COLO829 (cell line): ENCODE results near the gene SLC15A2.
"Not testable (repeated sequence)": the region's sequence is repeated elsewhere in the genome, so short reads cannot be mapped to it uniquely, and the experiment has no call there.

Source experiments
- DNase-seq: peaks from one replicate; pipeline ENCODE4 v3.0.0; 2012; ENCODE audit warnings: low spot score

SLC15A2 gene

GRCh38 chr3:121894301-121894990 lies at the start of gene SLC15A2:
TSS of gene SLC15A2 (plus strand) at chr3:121894401. CDS start at chr3:121894477, 76 bp downstream.
- peak; percentile 37 for DNase-seq

- DNase-seq, result no peak
Observed at GRCh38 chr3:121844892-121845291, 49.3 kb upstream of the SLC15A2 start.

GRCh38 chr3:121852256-121852655 lies 41.9 kb upstream of the SLC15A2 start:
- DNase-seq, result no peak

GRCh38 chr3:121855555-121855954 lies 38.6 kb upstream of the SLC15A2 start:
- DNase-seq, result no peak

- not testable (repeated sequence) for DNase-seq
Observed at GRCh38 chr3:121857778-121858177, 36.4 kb upstream of the SLC15A2 start.

GRCh38 chr3:121863247-121863646 lies 31.0 kb upstream of the SLC15A2 start:
- not testable (repeated sequence) for DNase-seq

- DNase-seq, result no peak
Observed at GRCh38 chr3:121863801-121864200, 30.4 kb upstream of the SLC15A2 start.

- DNase-seq, result no peak
Observed at GRCh38 chr3:121869736-121870135, 24.5 kb upstream of the SLC15A2 start.

- no peak for DNase-seq
Observed at GRCh38 chr3:121870717-121871116, 23.5 kb upstream of the SLC15A2 start.

- DNase-seq, result no peak
Observed at GRCh38 chr3:121871430-121871829, 22.8 kb upstream of the SLC15A2 start.

- DNase-seq, result no peak
Observed at GRCh38 chr3:121878411-121878810, 15.8 kb upstream of the SLC15A2 start.

GRCh38 chr3:121883507-121883906 lies 10.7 kb upstream of the SLC15A2 start:
- peak; percentile 32 for DNase-seq

- DNase-seq, result no peak
Observed at GRCh38 chr3:121885386-121885785, 8.8 kb upstream of the SLC15A2 start.

- no peak for DNase-seq
Observed at GRCh38 chr3:121895121-121895520, 920 bp downstream of the SLC15A2 start.

- DNase-seq, result no peak
Observed at GRCh38 chr3:121895736-121896135, 1.5 kb downstream of the SLC15A2 start.

GRCh38 chr3:121896823-121897222 lies 2.6 kb downstream of the SLC15A2 start:
- no peak for DNase-seq

GRCh38 chr3:121897296-121897695 lies 3.1 kb downstream of the SLC15A2 start:
- no peak for DNase-seq

- DNase-seq, result no peak
Observed at GRCh38 chr3:121913305-121913990, 19.2 kb downstream of the SLC15A2 start.

GRCh38 chr3:121914081-121914998 lies 20.1 kb downstream of the SLC15A2 start:
- DNase-seq, result no peak

GRCh38 chr3:121916189-121916588 lies 22.0 kb downstream of the SLC15A2 start:
- no peak for DNase-seq

- DNase-seq, result no peak
Observed at GRCh38 chr3:121918779-121919483, 24.7 kb downstream of the SLC15A2 start.

- no peak for DNase-seq
Observed at GRCh38 chr3:121924734-121925133, 30.5 kb downstream of the SLC15A2 start.
